Skeletal muscle tissue (tissue), 4 donors: ENCODE data around the gene SLC10A7. TPM values are rescaled to one million over a fixed set of nuclear protein-coding genes. Genes with fewer than 3 reads are reported as not detected.
"Not testable (repeated sequence)": the region's sequence is repeated elsewhere in the genome, so short reads cannot be mapped to it uniquely, and the experiment has no call there.

Source experiments
- H3K27ac ChIP-seq: one replicate; pipeline ENCODE4 v1.7.0; 2013; ENCODE audit warnings: mild to moderate bottlenecking, low read depth, low read length, inconsistent platforms
- H3K27me3 ChIP-seq, 3 donors: one replicate each; pipeline ENCODE4 v1.7.0; 2013; ENCODE audit warnings: low read length in 3 of 3; ENCODE audit not compliant: control insufficient read depth in 3 of 3, insufficient read depth in 3 of 3
- H3K36me3 ChIP-seq, 3 donors: one replicate each; pipeline ENCODE4 v1.7.0; 2013; ENCODE audit warnings: low read length in 3 of 3; ENCODE audit not compliant: control insufficient read depth in 3 of 3, insufficient read depth in 3 of 3
- H3K4me1 ChIP-seq, 3 donors: one replicate each; pipeline ENCODE4 v1.7.0; 2013; ENCODE audit warnings: low read length in 3 of 3, mild to moderate bottlenecking in 3 of 3; ENCODE audit not compliant: control insufficient read depth in 3 of 3, insufficient read depth in 3 of 3
- H3K4me3 ChIP-seq, 3 donors: one replicate each; pipeline ENCODE4 v1.7.0; 2013; ENCODE audit warnings: low read length in 3 of 3
- H3K9ac ChIP-seq, 3 donors: one replicate each; pipeline ENCODE4 v1.7.0; 2013; ENCODE audit warnings: low read length in 3 of 3, mild to moderate bottlenecking in 3 of 3, moderate library complexity in 2 of 3, low read depth in 1 of 3
- H3K9me3 ChIP-seq, 3 donors: one replicate each; pipeline ENCODE4 v1.7.0; 2013; ENCODE audit warnings: low read length in 3 of 3; ENCODE audit not compliant: control insufficient read depth in 3 of 3
- total RNA-seq: library from RNA; depleted of rRNA; stranded (reverse); fragments of >200 nt; gene quantifications from one replicate; pipeline ENCODE4 v1.2.3, GENCODE V29; 2014
- donor health status: Osteomylitis.

The SLC10A7 gene
- total RNA-seq, 1 donor from 2014 or later, result 15.1 TPM

- H3K4me3 ChIP-seq, result no peak overlapping the region
- no peak overlapping the region for H3K27ac ChIP-seq
- no peak overlapping the region for H3K9ac ChIP-seq
- no peaks in the 10 kb centered on the region for H3K27me3 ChIP-seq
- H3K4me1 ChIP-seq, result no peaks in the 10 kb centered on the region
- no peaks in the 10 kb centered on the region for H3K36me3 ChIP-seq
- H3K9me3 ChIP-seq, result no peaks in the 10 kb centered on the region
These were observed 140.4 kb downstream of the SLC10A7 start for GRCh38 chr4:146381263-146381872.

- Histone ChIP-seq H3K27me3 (no peaks in the 10 kb centered on the region), H3K9ac (no peak overlapping the region), H3K27ac (no peak overlapping the region), H3K4me3 (no peak overlapping the region), H3K36me3 (no peaks in the 10 kb centered on the region), H3K9me3 (no peaks in the 10 kb centered on the region), H3K4me1 (no peaks in the 10 kb centered on the region)
These were observed 142.0 kb downstream of the SLC10A7 start for GRCh38 chr4:146379744-146380143.

- Histone ChIP-seq H3K27me3 (no peaks in the 10 kb centered on the region), H3K36me3 (no peaks in the 10 kb centered on the region)
These were observed 149.9 kb downstream of the SLC10A7 start for GRCh38 chr4:146371812-146372211.

GRCh38 chr4:146370841-146371240 lies 150.9 kb downstream of the SLC10A7 start:
- Histone ChIP-seq H3K36me3 (no peaks in the 10 kb centered on the region), H3K27ac (no peak overlapping the region), H3K27me3 (no peaks in the 10 kb centered on the region), H3K4me1 (peaks cover 0 to 7% (median 6%) of the 10 kb centered on the region in 3 donors), H3K9ac (no peak overlapping the region), H3K4me3 (no peak overlapping the region), H3K9me3 (no peaks in the 10 kb centered on the region)

More at GRCh38 chr4:146371812-146372211, 149.9 kb downstream of the SLC10A7 start:
- H3K9me3 ChIP-seq, result no peaks in the 10 kb centered on the region
- H3K9ac ChIP-seq, result no peak overlapping the region
- H3K4me1 ChIP-seq, result peaks cover 0 to 7% (median 6%) of the 10 kb centered on the region in 3 donors
- no peak overlapping the region for H3K4me3 ChIP-seq
- no peak overlapping the region for H3K27ac ChIP-seq

- Histone ChIP-seq H3K4me1 (peaks cover 0 to 7% (median 6%) of the 10 kb centered on the region in 3 donors), H3K9me3 (no peaks in the 10 kb centered on the region), H3K36me3 (no peaks in the 10 kb centered on the region), H3K27me3 (no peaks in the 10 kb centered on the region), H3K27ac (no peak overlapping the region), H3K4me3 (no peak overlapping the region), H3K9ac (no peak overlapping the region)
These were observed 152.3 kb downstream of the SLC10A7 start for GRCh38 chr4:146369446-146369845.

- H3K27ac ChIP-seq, result no peak overlapping the region
- H3K4me3 ChIP-seq, result no peak overlapping the region
These were observed 153.5 kb downstream of the SLC10A7 start for GRCh38 chr4:146368209-146368608.

GRCh38 chr4:146367347-146367746 lies 154.4 kb downstream of the SLC10A7 start:
- no peak overlapping the region for H3K4me3 ChIP-seq
- H3K36me3 ChIP-seq, result no peaks in the 10 kb centered on the region
- H3K9ac ChIP-seq, result no peak overlapping the region
- no peak overlapping the region for H3K27ac ChIP-seq
- no peaks in the 10 kb centered on the region for H3K27me3 ChIP-seq
- H3K9me3 ChIP-seq, result no peaks in the 10 kb centered on the region
- H3K4me1 ChIP-seq, result peaks cover 0 to 7% (median 6%) of the 10 kb centered on the region in 3 donors

More at GRCh38 chr4:146368209-146368608, 153.5 kb downstream of the SLC10A7 start:
- peaks cover 0 to 7% (median 6%) of the 10 kb centered on the region in 3 donors for H3K4me1 ChIP-seq
- H3K27me3 ChIP-seq, result no peaks in the 10 kb centered on the region
- no peak overlapping the region for H3K9ac ChIP-seq
- H3K36me3 ChIP-seq, result no peaks in the 10 kb centered on the region
- no peaks in the 10 kb centered on the region for H3K9me3 ChIP-seq

- Histone ChIP-seq H3K4me3 (no peak overlapping the region), H3K27ac (no peak overlapping the region), H3K36me3 (no peaks in the 10 kb centered on the region), H3K9me3 (no peaks in the 10 kb centered on the region), H3K9ac (no peak overlapping the region), H3K27me3 (no peaks in the 10 kb centered on the region), H3K4me1 (no peaks in the 10 kb centered on the region)
These were observed 162.0 kb downstream of the SLC10A7 start for GRCh38 chr4:146359771-146360170.

GRCh38 chr4:146350114-146350513 lies 171.6 kb downstream of the SLC10A7 start:
- H3K27ac ChIP-seq, H3K9me3 ChIP-seq, H3K4me3 ChIP-seq, H3K4me1 ChIP-seq, H3K27me3 ChIP-seq, H3K36me3 ChIP-seq, H3K9ac ChIP-seq: not testable (repeated sequence)

- H3K4me1 ChIP-seq, result no peaks in the 10 kb centered on the region
- H3K27ac ChIP-seq, result no peak overlapping the region
- no peak overlapping the region for H3K9ac ChIP-seq
- no peaks in the 10 kb centered on the region for H3K36me3 ChIP-seq
- no peaks in the 10 kb centered on the region for H3K9me3 ChIP-seq
- no peaks in the 10 kb centered on the region for H3K27me3 ChIP-seq
- no peak overlapping the region for H3K4me3 ChIP-seq
These were observed 172.4 kb downstream of the SLC10A7 start for GRCh38 chr4:146349306-146349705.
